Measurements from ENCODE around the gene PHACTR3.

Gene PHACTR3

GRCh38 chr20:59772373-59772705 is 168.0 kb downstream of the PHACTR3 start:
- Histone ChIP-seq H3K4me3 (no peak overlapping the region), H3K27me3 (peaks cover 0 to 12% of the 10 kb centered on the region in 2 donors), H3K9me3 (no peaks in the 10 kb centered on the region), H3K36me3 (no peaks in the 10 kb centered on the region), H3K4me1 (no peaks in the 10 kb centered on the region), H3K27ac (no peak overlapping the region)
- DNase-seq: peak in 1 of 2 donors; percentile 5
- intact Hi-C loops (cut with DNase I; ENCODE audit: low total_unique reads): no loop called here
- no peak for TF ChIP-seq CTCF (IDR thresholded peaks at IDR 0.05)

GRCh38 chr20:59772931-59773913 is 168.9 kb downstream of the PHACTR3 start:
- DNase-seq: peak in 1 of 2 donors; percentile 60
- H3K4me3 ChIP-seq: no peak overlapping the region
- peaks cover 0 to 8% of the 10 kb centered on the region in 2 donors for H3K27me3 ChIP-seq
- H3K9me3 ChIP-seq: no peaks in the 10 kb centered on the region
- intact Hi-C loops (cut with DNase I; ENCODE audit: low total_unique reads): no loop called here
- H3K36me3 ChIP-seq: no peaks in the 10 kb centered on the region
- no peak overlapping the region for H3K27ac ChIP-seq
- no peaks in the 10 kb centered on the region for H3K4me1 ChIP-seq
- no peak for TF ChIP-seq CTCF (IDR thresholded peaks at IDR 0.05)

- Histone ChIP-seq H3K36me3 (no peaks in the 10 kb centered on the region), H3K27ac (no peak overlapping the region), H3K4me1 (no peaks in the 10 kb centered on the region), H3K4me3 (no peak overlapping the region), H3K27me3 (peaks cover 0 to 8% of the 10 kb centered on the region in 2 donors), H3K9me3 (no peaks in the 10 kb centered on the region)
- peak in 1 of 2 donors; percentile 33 for DNase-seq
- intact Hi-C loops (cut with DNase I; ENCODE audit: low total_unique reads): no loop called here
- TF ChIP-seq CTCF (IDR thresholded peaks at IDR 0.05): no peak
Observed at GRCh38 chr20:59774204-59774641, 169.9 kb downstream of the PHACTR3 start.

GRCh38 chr20:59774921-59775686 is 170.8 kb downstream of the PHACTR3 start:
- H3K27me3 ChIP-seq: peaks cover 0 to 8% of the 10 kb centered on the region in 2 donors
- DNase-seq: peak in 1 of 2 donors; percentile 46
- no peak overlapping the region for H3K27ac ChIP-seq
- no peak overlapping the region for H3K4me3 ChIP-seq
- H3K36me3 ChIP-seq: no peaks in the 10 kb centered on the region
- intact Hi-C loops (cut with DNase I; ENCODE audit: low total_unique reads): no loop called here
- H3K4me1 ChIP-seq: no peaks in the 10 kb centered on the region
- no peak for TF ChIP-seq CTCF (IDR thresholded peaks at IDR 0.05)
- no peaks in the 10 kb centered on the region for H3K9me3 ChIP-seq

GRCh38 chr20:59775687-59776055 is 171.3 kb downstream of the PHACTR3 start:
- Histone ChIP-seq H3K9me3 (no peaks in the 10 kb centered on the region), H3K4me3 (no peak overlapping the region), H3K27ac (no peak overlapping the region), H3K27me3 (peaks cover 0 to 8% of the 10 kb centered on the region in 2 donors), H3K36me3 (no peaks in the 10 kb centered on the region), H3K4me1 (no peaks in the 10 kb centered on the region)
- no peak for TF ChIP-seq CTCF (IDR thresholded peaks at IDR 0.05)
- intact Hi-C loops (cut with DNase I; ENCODE audit: low total_unique reads): no loop called here
- no peak for DNase-seq

All from tibial artery (tissue), 4 donors.